Lower lobe of right lung (tissue), 2 donors: Measurements from ENCODE around the gene ELAVL4. TPM values are rescaled to one million over a fixed set of nuclear protein-coding genes. Genes with fewer than 3 reads are reported as not detected.

Source experiments
- ATAC-seq, 2 donors: fragments of 200-7000 bp; cut with Tn5 transposase; one replicate each; pipeline ENCODE4 v1.9.1; 2020 to 2022; ENCODE audit warnings: mild to moderate bottlenecking in 2 of 2, moderate library complexity in 2 of 2
- DNase-seq: peaks from one replicate; pipeline ENCODE4 v3.0.0-alpha.2; 2020
- H3K27ac ChIP-seq: fragments of 200-600 bp; one replicate; pipeline ENCODE4 v1.8.0; 2022
- H3K27me3 ChIP-seq: fragments of 200-600 bp; one replicate; pipeline ENCODE4 v1.8.0; 2022; ENCODE audit warnings: low read depth
- H3K36me3 ChIP-seq: fragments of 200-600 bp; one replicate; pipeline ENCODE4 v1.8.0; 2022; ENCODE audit warnings: mild to moderate bottlenecking
- H3K4me1 ChIP-seq: fragments of 200-600 bp; one replicate; pipeline ENCODE4 v1.8.0; 2022
- H3K4me3 ChIP-seq: fragments of 200-600 bp; one replicate; pipeline ENCODE4 v1.8.0; 2022; ENCODE audit warnings: mild to moderate bottlenecking
- H3K9me3 ChIP-seq: fragments of 200-600 bp; one replicate; pipeline ENCODE4 v1.8.0; 2022
- intact Hi-C: fragments of 100-400 bp; cut with DNase I; formaldehyde crosslinking; loops from one replicate; pipeline ENCODE4 v1.11.0; 2022
- total RNA-seq: library from RNA; stranded (reverse); fragmentation: NEBNext Ultra II Directional; extraction: Animal tissue kit (Norgen Biotek cat#: 25700); gene quantifications from one replicate; pipeline ENCODE4 v1.2.1, GENCODE V29; 2021
- TF ChIP-seq, protein P1 (sequence below): fragments of 200-600 bp; IDR thresholded peaks from one replicate; pipeline ENCODE4 v1.8.0; 2022; ENCODE audit warnings: antibody characterized with exemption, mild to moderate bottlenecking
- donor health status: DM: no; HTN: yes; CAD: no; lungs with severe emphysema.

The ELAVL4 gene
- total RNA-seq, 1 donor from 2014 or later = not detected

DNA sequence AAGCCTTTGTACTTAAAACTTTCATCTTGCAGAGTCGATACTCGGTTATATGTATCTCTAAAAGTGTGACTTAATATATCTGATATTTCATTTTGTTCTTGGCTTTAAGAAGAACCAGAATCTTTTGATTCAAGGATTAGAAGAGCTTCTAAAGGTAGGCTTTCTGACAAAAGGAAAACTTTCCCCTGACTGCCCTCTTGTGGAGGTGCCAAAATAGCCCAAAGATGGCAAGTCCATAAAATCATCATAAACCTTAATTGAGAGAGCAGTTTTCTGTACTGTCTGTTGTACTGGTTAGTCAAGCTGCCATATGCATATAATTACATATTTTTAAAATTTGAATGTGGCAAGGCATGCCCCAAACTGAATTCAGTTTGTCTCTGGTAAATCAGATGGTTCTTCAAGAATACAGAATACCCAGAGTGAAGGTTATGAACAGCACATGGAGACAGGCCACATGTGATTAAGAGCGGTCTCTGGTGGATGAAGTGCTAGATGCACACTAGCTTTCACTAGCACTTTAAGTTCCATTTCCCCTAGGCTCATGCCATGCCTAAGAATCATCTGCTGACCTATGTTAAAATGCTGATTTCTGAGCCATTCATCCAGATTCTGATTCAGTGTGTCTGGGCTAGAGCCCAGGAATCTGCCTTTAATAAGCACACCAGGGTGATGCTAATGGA is 27.7 kb upstream of the ELAVL4 start:
- TF ChIP-seq, protein P1, sequence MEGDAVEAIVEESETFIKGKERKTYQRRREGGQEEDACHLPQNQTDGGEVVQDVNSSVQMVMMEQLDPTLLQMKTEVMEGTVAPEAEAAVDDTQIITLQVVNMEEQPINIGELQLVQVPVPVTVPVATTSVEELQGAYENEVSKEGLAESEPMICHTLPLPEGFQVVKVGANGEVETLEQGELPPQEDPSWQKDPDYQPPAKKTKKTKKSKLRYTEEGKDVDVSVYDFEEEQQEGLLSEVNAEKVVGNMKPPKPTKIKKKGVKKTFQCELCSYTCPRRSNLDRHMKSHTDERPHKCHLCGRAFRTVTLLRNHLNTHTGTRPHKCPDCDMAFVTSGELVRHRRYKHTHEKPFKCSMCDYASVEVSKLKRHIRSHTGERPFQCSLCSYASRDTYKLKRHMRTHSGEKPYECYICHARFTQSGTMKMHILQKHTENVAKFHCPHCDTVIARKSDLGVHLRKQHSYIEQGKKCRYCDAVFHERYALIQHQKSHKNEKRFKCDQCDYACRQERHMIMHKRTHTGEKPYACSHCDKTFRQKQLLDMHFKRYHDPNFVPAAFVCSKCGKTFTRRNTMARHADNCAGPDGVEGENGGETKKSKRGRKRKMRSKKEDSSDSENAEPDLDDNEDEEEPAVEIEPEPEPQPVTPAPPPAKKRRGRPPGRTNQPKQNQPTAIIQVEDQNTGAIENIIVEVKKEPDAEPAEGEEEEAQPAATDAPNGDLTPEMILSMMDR = no peak
- Histone ChIP-seq H3K9me3 (no peaks in the 10 kb centered on the region), H3K27ac (no peak overlapping the region), H3K4me3 (no peak overlapping the region), H3K27me3 (no peaks in the 10 kb centered on the region), H3K4me1 (no peaks in the 10 kb centered on the region), H3K36me3 (no peaks in the 10 kb centered on the region)
- intact Hi-C loops = no loop called here
- ATAC-seq = no peak
- DNase-seq = no peak

DNA sequence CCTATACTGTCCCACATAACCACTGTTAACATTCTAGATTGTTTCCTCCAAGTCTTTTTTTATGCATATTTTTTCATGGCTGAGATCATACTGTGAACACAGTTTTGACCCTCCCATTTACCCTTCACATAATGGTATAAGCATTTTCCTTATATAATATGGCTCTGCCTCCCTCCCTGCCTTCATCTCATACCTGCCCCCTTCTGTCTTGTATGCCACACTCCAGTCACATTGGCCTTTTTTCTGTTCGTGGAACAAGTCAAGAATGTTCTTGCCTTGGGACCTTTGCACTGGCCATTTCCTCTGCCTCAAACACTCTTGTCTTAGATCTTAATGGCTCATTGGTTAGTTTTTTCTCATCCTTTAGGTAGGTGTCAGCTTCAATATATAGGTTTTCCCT is 24.3 kb upstream of the ELAVL4 start:
- H3K4me1 ChIP-seq = no peaks in the 10 kb centered on the region
- no peaks in the 10 kb centered on the region for H3K36me3 ChIP-seq
- no peak for DNase-seq
- no peaks in the 10 kb centered on the region for H3K9me3 ChIP-seq
- no peak for ATAC-seq
- intact Hi-C loops = no loop called here
- no peaks in the 10 kb centered on the region for H3K27me3 ChIP-seq
- TF ChIP-seq, protein P1 = no peak
- no peak overlapping the region for H3K27ac ChIP-seq
- no peak overlapping the region for H3K4me3 ChIP-seq

DNA sequence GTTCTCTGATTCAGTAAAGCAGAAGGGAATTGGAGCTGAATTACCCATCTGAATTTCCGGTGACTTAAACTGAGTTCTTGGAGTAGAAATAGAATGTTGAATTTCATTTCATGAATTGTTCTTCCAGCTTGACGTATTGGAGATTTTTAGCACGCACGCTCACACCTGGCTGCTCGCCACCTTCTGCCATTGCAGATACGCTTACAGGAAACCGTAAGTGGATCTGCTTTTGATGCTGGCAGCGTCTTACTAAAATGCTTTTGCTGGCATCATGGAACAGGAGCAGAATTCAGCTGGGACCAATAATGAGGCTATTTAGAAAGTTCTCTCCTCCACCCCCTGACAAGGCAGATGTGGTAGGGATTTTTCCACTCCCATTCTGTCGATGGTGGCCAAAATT is 17.7 kb upstream of the ELAVL4 start:
- no peaks in the 10 kb centered on the region for H3K36me3 ChIP-seq
- no peaks in the 10 kb centered on the region for H3K27me3 ChIP-seq
- TF ChIP-seq, protein P1 = no peak
- H3K4me3 ChIP-seq = no peak overlapping the region
- DNase-seq (no peak), ATAC-seq (no peak)
- intact Hi-C loops = no loop called here
- H3K9me3 ChIP-seq = no peaks in the 10 kb centered on the region
- no peak overlapping the region for H3K27ac ChIP-seq
- H3K4me1 ChIP-seq = no peaks in the 10 kb centered on the region

DNA sequence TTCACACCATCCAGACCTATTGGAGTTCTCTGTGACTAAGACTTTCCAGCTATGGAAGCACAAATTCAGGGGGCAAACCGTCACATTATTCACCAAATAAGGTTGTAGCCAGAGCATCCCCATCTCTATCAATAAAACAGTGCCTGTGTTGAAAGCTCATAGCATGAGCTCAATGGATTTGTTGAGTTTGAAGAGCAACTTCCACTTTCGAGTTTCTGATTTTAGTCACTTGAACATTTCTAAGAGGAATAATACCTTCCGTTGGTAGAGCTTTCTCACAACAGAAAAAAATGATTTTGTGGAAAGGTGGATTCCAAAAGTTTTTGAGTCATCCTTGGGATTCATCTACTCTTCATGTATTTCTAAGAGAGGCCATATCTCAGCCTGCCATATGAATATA is 13.0 kb upstream of the ELAVL4 start:
- no peaks in the 10 kb centered on the region for H3K4me1 ChIP-seq
- no peaks in the 10 kb centered on the region for H3K9me3 ChIP-seq
- DNase-seq = no peak
- H3K27me3 ChIP-seq = no peaks in the 10 kb centered on the region
- intact Hi-C loops = no loop called here
- no peaks in the 10 kb centered on the region for H3K36me3 ChIP-seq
- TF ChIP-seq, protein P1 = no peak
- no peak for ATAC-seq
- no peak overlapping the region for H3K27ac ChIP-seq
- H3K4me3 ChIP-seq = no peak overlapping the region

DNA sequence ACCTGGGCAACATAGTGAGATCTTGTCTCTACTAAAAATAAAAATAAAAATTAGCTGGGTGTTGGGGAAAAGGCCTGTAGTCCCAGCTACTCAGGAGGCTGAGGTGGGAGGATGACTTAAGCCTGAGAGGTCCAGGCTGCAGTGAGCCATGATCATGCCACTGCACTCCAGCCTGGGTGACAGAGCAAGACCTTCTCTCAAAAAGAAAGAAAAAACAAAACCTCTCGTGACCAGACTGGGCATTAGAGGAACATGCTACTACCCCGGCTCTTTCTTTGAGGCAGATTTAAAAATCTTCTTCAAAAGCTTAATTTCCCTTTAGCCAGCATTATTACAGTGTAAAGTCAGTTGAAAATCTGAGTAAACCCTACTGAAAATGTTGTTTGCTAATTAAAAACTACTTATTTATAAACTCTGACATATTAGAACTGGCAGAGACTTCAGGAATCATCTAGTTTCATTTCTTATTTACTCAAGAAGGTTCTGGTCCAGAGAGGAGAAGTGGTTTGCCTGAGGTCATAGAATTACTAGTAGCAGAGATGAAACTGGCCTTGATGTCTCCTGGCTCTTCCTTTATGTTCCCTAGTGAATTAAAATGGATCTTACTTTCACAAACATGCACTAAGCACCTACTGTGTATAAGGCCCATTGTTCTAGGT is 11.6 kb upstream of the ELAVL4 start:
- ATAC-seq (no peak), DNase-seq (no peak)

More for the DNA sequence above, 11.6 kb upstream of the ELAVL4 start:
- H3K27ac ChIP-seq = no peak overlapping the region
- intact Hi-C loops = no loop called here
- no peaks in the 10 kb centered on the region for H3K27me3 ChIP-seq
- no peaks in the 10 kb centered on the region for H3K36me3 ChIP-seq
- no peaks in the 10 kb centered on the region for H3K9me3 ChIP-seq
- H3K4me3 ChIP-seq = no peak overlapping the region
- TF ChIP-seq, protein P1 = no peak
- H3K4me1 ChIP-seq = no peaks in the 10 kb centered on the region
